H1 (cell line): ENCODE data around the gene IGF2R. TPM values are rescaled to one million over a fixed set of nuclear protein-coding genes. Genes with fewer than 3 reads are reported as not detected.

ENCODE experiments used
- CTCF ChIA-PET: fragments of 300-600 bp; sonication (Branson Sonifier 250); formaldehyde crosslinking; loops from one replicate; lab custom pipeline; 2021; ENCODE audit not compliant: partially characterized antibody; lab: Charles Lee
- POLR2A ChIA-PET: fragments of 300-600 bp; sonication (Branson Sonifier 250); formaldehyde crosslinking; loops from one replicate; lab custom pipeline; 2021; ENCODE audit warnings: inconsistent platforms; ENCODE audit not compliant: partially characterized antibody; lab: Charles Lee
- DNase-seq, 2 experiments: peaks; one replicate each; pipeline versions ENCODE4 v3.0.0 to v3.0.0-alpha.2; 2010 to 2022; ENCODE audit warnings: low spot score in 2 of 2, low read depth in 1 of 2, mixed read lengths in 1 of 2
- FAIRE-seq: peaks from 2 replicates; lab custom pipeline; 2011; peaks lifted over from hg19 to GRCh38; lab: Jason Lieb, UNC
- H2AFZ ChIP-seq: 2 replicates; pipeline ENCODE4 v1.8.1; 2012; ENCODE audit warnings: low read length, inconsistent platforms
- H2AK5ac ChIP-seq: 2 replicates; pipeline ENCODE4 v1.6.1; 2013; ENCODE audit warnings: low read depth, low read length
- H2BK120ac ChIP-seq: replicated peaks from 2 replicates; pipeline ENCODE3; 2013; ENCODE audit warnings: low read depth, low read length, inconsistent platforms
- H2BK12ac ChIP-seq: 2 replicates; pipeline ENCODE4 v1.6.1; 2013; ENCODE audit warnings: low read depth, low read length
- H2BK15ac ChIP-seq: 2 replicates; pipeline ENCODE4 v1.6.1; 2013; ENCODE audit warnings: low read length
- H2BK20ac ChIP-seq: 2 replicates; pipeline ENCODE4 v1.6.1; 2013; ENCODE audit warnings: low read length
- H2BK5ac ChIP-seq: 2 replicates; pipeline ENCODE4 v1.6.1; 2013; ENCODE audit warnings: low read depth, low read length
- H3K14ac ChIP-seq: 2 replicates; pipeline ENCODE4 v1.6.1; 2013; ENCODE audit warnings: inconsistent platforms; ENCODE audit not compliant: insufficient read length
- H3K18ac ChIP-seq: 2 replicates; pipeline ENCODE4 v1.6.1; 2013; ENCODE audit warnings: low read length; ENCODE audit errors: extremely low read depth
- H3K23ac ChIP-seq: 2 replicates; pipeline ENCODE4 v1.6.1; 2013; ENCODE audit warnings: inconsistent platforms; ENCODE audit not compliant: insufficient read length
- H3K23me2 ChIP-seq: 2 replicates; pipeline ENCODE4 v1.6.1; 2013; ENCODE audit warnings: low read depth, low read length
- H3K27ac ChIP-seq: 2 replicates; pipeline ENCODE4 v1.6.1; 2011; ENCODE audit warnings: low read depth, low read length, inconsistent platforms
- H3K27me3 ChIP-seq, 4 experiments: replicated peaks in 1 of 4; 1 replicate in 1 of 4; 2 replicates in 3 of 4; pipeline versions ENCODE4 v1.6.1 to v1.8.1; 2011 to 2013; ENCODE audit warnings: low read length in 3 of 4, mild to moderate bottlenecking in 3 of 4, inconsistent platforms in 2 of 4, mixed read lengths in 2 of 4, moderate library complexity in 1 of 4; ENCODE audit not compliant: control insufficient read depth in 3 of 4, insufficient read depth in 3 of 4; ENCODE audit errors: extremely low read depth in 1 of 4
- H3K36me3 ChIP-seq, 4 experiments: 2 replicates each; pipeline versions ENCODE4 v1.6.1 to v1.8.1; 2011 to 2013; ENCODE audit warnings: mild to moderate bottlenecking in 4 of 4, low read length in 3 of 4, moderate library complexity in 2 of 4, control low read depth in 1 of 4, inconsistent platforms in 1 of 4; ENCODE audit not compliant: insufficient read depth in 4 of 4, control insufficient read depth in 2 of 4
- H3K4ac ChIP-seq: replicated peaks from 2 replicates; pipeline ENCODE3; 2013; ENCODE audit warnings: low read length, low read depth, mixed read lengths, inconsistent platforms; ENCODE audit not compliant: insufficient read length
- H3K4me1 ChIP-seq, 4 experiments: replicated peaks in 1 of 4; 1 replicate in 1 of 4; 2 replicates in 3 of 4; pipeline versions ENCODE4 v1.6.1 to v1.8.1; 2011 to 2013; ENCODE audit warnings: low read length in 3 of 4, inconsistent platforms in 2 of 4, mixed read lengths in 1 of 4; ENCODE audit not compliant: insufficient read depth in 4 of 4, control insufficient read depth in 3 of 4
- H3K4me2 ChIP-seq, 2 experiments: 2 replicates each; pipeline versions ENCODE4 v1.6.1 to v1.8.1; 2011 to 2013; ENCODE audit warnings: low read depth in 2 of 2, low read length in 2 of 2, control low read depth in 1 of 2, inconsistent platforms in 1 of 2, mild to moderate bottlenecking in 1 of 2; ENCODE audit not compliant: insufficient read depth in 1 of 2
- H3K4me3 ChIP-seq, 4 experiments: fragments of 200-600, 300-600 bp in 1 of 4; sonication (generic), shearing (Covaris generic), sonication (Bioruptor Twin) in 1 of 4; 2 replicates each; pipeline versions ENCODE4 v1.5.1 to v1.8.1; 2011 to 2016; ENCODE audit warnings: low read length in 4 of 4, low read depth in 3 of 4, control low read depth in 2 of 4, inconsistent platforms in 2 of 4, mild to moderate bottlenecking in 2 of 4, mixed read lengths in 1 of 4, moderate library complexity in 1 of 4; ENCODE audit not compliant: insufficient read depth in 2 of 4; ENCODE audit errors: extremely low read depth in 1 of 4
- H3K56ac ChIP-seq: replicated peaks from 2 replicates; pipeline ENCODE3; 2013; ENCODE audit warnings: low read depth, mild to moderate bottlenecking, mixed read lengths, low read length, inconsistent platforms; ENCODE audit not compliant: insufficient read length
- H3K79me1 ChIP-seq: 2 replicates; pipeline ENCODE4 v1.6.1; 2013; ENCODE audit warnings: low read depth, low read length, control low read depth
- H3K79me2 ChIP-seq, 2 experiments: 2 replicates each; pipeline versions ENCODE4 v1.6.1 to v1.8.1; 2012 to 2013; ENCODE audit warnings: low read length in 2 of 2, mild to moderate bottlenecking in 2 of 2, inconsistent platforms in 1 of 2; ENCODE audit not compliant: insufficient read depth in 2 of 2, control insufficient read depth in 1 of 2
- H3K9ac ChIP-seq, 4 experiments: replicated peaks in 1 of 4; 1 replicate in 1 of 4; 2 replicates in 3 of 4; pipeline versions ENCODE4 v1.6.1 to v1.8.1; 2011 to 2013; ENCODE audit warnings: low read depth in 3 of 4, low read length in 3 of 4, control low read depth in 2 of 4, mild to moderate bottlenecking in 2 of 4, moderate library complexity in 2 of 4, inconsistent platforms in 1 of 4; ENCODE audit errors: extremely low read depth in 1 of 4
- H3K9me3 ChIP-seq, 2 experiments: 2 replicates each; pipeline versions ENCODE4 v1.6.1 to v1.8.1; 2012 to 2013; ENCODE audit warnings: mild to moderate bottlenecking in 2 of 2, moderate library complexity in 2 of 2, control low read depth in 1 of 2, inconsistent platforms in 1 of 2, low read depth in 1 of 2, low read length in 1 of 2, mixed read lengths in 1 of 2; ENCODE audit not compliant: insufficient read depth in 2 of 2
- H4K20me1 ChIP-seq, 2 experiments: replicated peaks in 1 of 2; 2 replicates each; pipeline versions ENCODE3 to v1.8.1; 2011 to 2013; ENCODE audit warnings: inconsistent platforms in 2 of 2, low read length in 2 of 2, mild to moderate bottlenecking in 1 of 2; ENCODE audit not compliant: insufficient read depth in 2 of 2, control insufficient read depth in 1 of 2
- H4K5ac ChIP-seq: 2 replicates; pipeline ENCODE4 v1.6.1; 2013; ENCODE audit warnings: low read length, low read depth, mixed read lengths, inconsistent platforms; ENCODE audit not compliant: insufficient read length
- H4K8ac ChIP-seq: 2 replicates; pipeline ENCODE4 v1.8.0; 2013; ENCODE audit warnings: mild to moderate bottlenecking, moderate library complexity, low read length, inconsistent platforms; ENCODE audit not compliant: insufficient read depth; ENCODE audit errors: extremely low read depth
- H4K91ac ChIP-seq: replicated peaks from 2 replicates; pipeline ENCODE3; 2013; ENCODE audit warnings: low read length, mixed read lengths, inconsistent platforms; ENCODE audit not compliant: insufficient read length
- ASH2L ChIP-seq: fragments of 200-600, 300-600 bp; sonication (generic); IDR thresholded peaks from one replicate; pipeline ENCODE4 v1.7.1; 2017; ENCODE audit warnings: low read length
- ATF3 ChIP-seq: IDR thresholded peaks from 2 replicates; pipeline ENCODE4 v1.6.1; 2011; ENCODE audit warnings: low read depth, mild to moderate bottlenecking, low read length; ENCODE audit not compliant: insufficient read depth
- CBX5 ChIP-seq: fragments of 300-800, 300-1000 bp; sonication (generic); IDR thresholded peaks from 2 replicates; pipeline ENCODE4 v1.7.1; 2016; ENCODE audit warnings: antibody characterized with exemption, low read length, low read depth
- CHD2 ChIP-seq: IDR thresholded peaks from 2 replicates; pipeline ENCODE4 v1.6.1; 2012; ENCODE audit warnings: low read length, improper control_type of control experiment
- KDM5A ChIP-seq: fragments of 200-600 bp; IDR thresholded peaks from 2 replicates; pipeline ENCODE4 v1.7.1; 2012; ENCODE audit warnings: mild to moderate bottlenecking, low read length, inconsistent platforms, mixed read lengths
- WGBS, 2 experiments: shearing (Covaris generic) in 1 of 2; methylation state at CpG; one replicate each; pipeline versions ENCODE4 v1.1.6 to v1.1.7; 2013 to 2015; ENCODE audit warnings: low lambda C conversion rate in 2 of 2, mixed read lengths in 2 of 2, inconsistent platforms in 1 of 2, low coverage in 1 of 2, missing lambda C conversion rate in 1 of 2; ENCODE audit not compliant: insufficient replicate concordance in 2 of 2, insufficient coverage in 1 of 2, insufficient read length in 1 of 2; ENCODE audit errors: extremely low coverage in 1 of 2, missing lambda C conversion rate in 1 of 2; 5-methylcytosine and 5-hydroxymethylcytosine counted together
- polyA plus RNA-seq, 7 experiments: library from polyadenylated mRNA; depleted of rRNA in 3 of 7; stranded (reverse) in 5 of 7; unstranded in 2 of 7; fragments of >200 nt in 5 of 7; fragments of 200-250 nt in 2 of 7; gene quantifications; 1 replicate in 5 of 7; 2 replicates in 1 of 7; 4 replicates in 1 of 7; pipeline versions ENCODE4 v1.2.1 to v1.2.3, GENCODE V29; 2011 to 2013; ENCODE audit warnings: missing spikeins in 2 of 7, mixed read lengths in 2 of 7
- total RNA-seq: library from RNA; stranded (reverse); fragmentation: NEBNext Ultra II Directional; extraction: Animal tissue kit (Norgen Biotek cat#: 25700); gene quantifications from 2 replicates; pipeline ENCODE4 v1.2.1, GENCODE V29; 2021

Gene IGF2R
- total and polyA plus RNA-seq, 2 of the 8 experiments (the other 6 are each of a cell fraction or from before 2014, with no cell fraction given), result 20.6 to 74.1 TPM

GRCh38 chr6:160054913-160055312, 86.0 kb downstream of the IGF2R start:
- Histone ChIP-seq H3K9me3 (no peaks in the 10 kb centered on the region), H3K4ac (no peak overlapping the region), H3K27ac (no peak overlapping the region), H2BK15ac (no peak overlapping the region), H4K8ac (no peak overlapping the region), H3K18ac (no peak overlapping the region), H3K23ac (no peak overlapping the region), H2BK120ac (no peak overlapping the region), H3K23me2 (no peaks in the 10 kb centered on the region), H3K4me1 (no peaks in the 10 kb centered on the region), H3K79me1 (no peaks in the 10 kb centered on the region; the same call in 1 of the 2 replicates), H3K56ac (no peak overlapping the region), H3K36me3 (peaks cover 17 to 81% (median 61%) of the 10 kb centered on the region in 4 experiments), H2BK5ac (no peak overlapping the region), H2BK12ac (no peak overlapping the region), H2AFZ (no peak overlapping the region), H2AK5ac (no peak overlapping the region), H3K14ac (no peak overlapping the region), H3K4me2 (no peak overlapping the region), H3K27me3 (no peaks in the 10 kb centered on the region), H3K9ac (no peak overlapping the region), H4K20me1 (peaks cover 2 to 10% of the 10 kb centered on the region in 2 experiments), H4K5ac (no peak overlapping the region), H3K79me2 (no peaks in the 10 kb centered on the region), H2BK20ac (no peak overlapping the region), H4K91ac (no peak overlapping the region), H3K4me3 (no peak overlapping the region)
- TF ChIP-seq CHD2 (no peak), CBX5 (no peak), ASH2L (no peak), KDM5A (no peak), ATF3 (no peak)
- 96% methylated on average over 7 of the region's 7 CpGs; no CpG with 5 or more reads in 1 of the 2 experiments for WGBS, 2 experiments
- DNase-seq (no peak), FAIRE-seq (no peak)
- CTCF ChIA-PET, result interaction anchor here (1.1 to 2.0 kb wide), 4 partner anchors 12 to 192 kb away, joined by 3 to 7 read pairs (median 3); no protein-coding TSS in a partner anchor
- POLR2A ChIA-PET, result no interaction called here
